ENCODE measurements around the gene B4GALT3.

B4GALT3 gene

DNA sequence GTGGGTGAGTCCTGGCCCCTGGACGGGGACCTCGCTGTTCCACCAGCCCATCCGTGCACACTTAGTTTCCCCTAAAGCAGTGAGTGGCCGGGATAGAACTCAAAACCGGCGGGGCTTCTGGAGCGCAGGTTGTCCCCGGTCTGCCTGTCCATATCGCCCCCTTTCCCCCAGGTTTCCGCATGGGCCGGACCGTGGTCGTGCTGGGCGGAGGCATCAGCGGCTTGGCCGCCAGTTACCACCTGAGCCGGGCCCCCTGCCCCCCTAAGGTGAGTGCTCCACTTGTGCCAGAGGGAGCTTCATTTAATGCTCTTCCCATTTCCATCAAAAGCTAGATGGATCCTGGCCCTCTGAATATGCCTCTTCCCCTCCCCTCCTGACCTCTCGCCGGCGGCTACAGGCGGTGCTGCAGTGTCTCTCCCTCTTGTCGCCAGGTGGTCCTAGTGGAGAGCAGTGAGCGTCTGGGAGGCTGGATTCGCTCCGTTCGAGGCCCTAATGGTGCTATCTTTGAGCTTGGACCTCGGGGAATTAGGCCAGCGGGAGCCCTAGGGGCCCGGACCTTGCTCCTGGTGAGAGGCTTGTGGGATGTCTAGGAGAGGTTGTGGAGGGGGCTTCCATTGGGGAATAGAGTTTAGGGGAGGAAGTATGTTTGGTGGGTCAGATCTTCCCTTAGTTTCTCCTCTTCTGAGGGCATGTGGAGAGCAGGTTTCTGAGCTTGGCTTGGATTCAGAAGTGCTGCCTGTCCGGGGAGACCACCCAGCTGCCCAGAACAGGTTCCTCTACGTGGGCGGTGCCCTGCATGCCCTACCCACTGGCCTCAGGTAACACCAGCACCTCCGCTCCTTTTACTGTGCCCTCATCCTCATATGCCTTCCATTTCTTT is 10.4 kb downstream of the B4GALT3 start:
- ChIA-PET POLR2A (ENCODE audit: low non-redundant PET) (no interaction called here), CTCF (no interaction called here)
- peak overlapping the region; percentile 84 for H3K27ac ChIP-seq
- no peak for TF ChIP-seq CTCF (conservative IDR thresholded peaks at IDR 0.05; ENCODE audit: low read depth)
- no peak for DNase-seq (ENCODE audit: low spot score)

DNA sequence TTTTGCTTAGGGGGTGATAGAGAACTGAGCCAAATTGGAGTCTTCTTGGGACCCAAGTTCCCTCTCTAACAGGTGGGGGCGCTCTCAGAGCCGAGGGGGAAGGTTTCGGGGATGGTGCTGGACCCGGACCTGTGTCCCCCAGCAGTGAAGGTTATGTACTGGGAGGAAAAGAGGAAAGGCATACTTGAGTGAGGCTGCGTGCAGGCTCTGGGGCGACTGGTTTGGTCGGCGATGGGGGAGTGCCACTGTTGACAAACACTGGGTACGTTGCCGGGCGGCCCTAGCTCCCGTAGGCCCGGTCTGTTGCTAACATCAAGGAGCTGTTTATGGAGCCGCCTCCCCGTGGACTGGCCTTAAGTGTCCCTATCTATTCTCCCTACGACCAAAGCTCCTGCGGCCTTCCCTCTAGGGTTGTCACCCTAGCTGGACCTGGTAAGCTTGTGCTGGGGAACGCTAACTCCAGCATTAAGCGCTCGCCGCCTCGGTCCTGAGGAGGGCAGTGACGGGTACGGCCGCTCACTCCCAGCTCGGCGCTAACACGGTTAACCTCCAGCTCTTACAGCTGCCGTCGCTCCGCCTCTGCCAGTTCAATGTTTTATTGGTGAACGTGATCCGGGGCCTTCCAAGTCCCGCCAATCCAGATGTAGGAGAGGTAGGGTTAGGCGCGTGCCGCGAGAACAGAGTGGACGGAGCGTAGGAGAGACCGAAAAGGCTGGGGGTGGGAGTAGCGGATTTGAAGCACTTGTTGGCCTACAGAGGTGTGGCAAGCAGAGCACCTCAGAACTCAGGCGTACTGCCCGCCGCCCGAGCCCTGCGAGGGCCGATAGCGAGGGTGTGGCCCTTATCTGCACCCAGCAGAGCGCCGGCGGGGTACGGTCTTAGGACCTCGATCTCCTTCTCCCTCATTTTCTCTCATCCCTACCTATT is 11.3 kb downstream of the B4GALT3 start, which contains the start of gene PPOX:
PPOX (plus strand) TSS at position 685 of the 927 bp plus-strand sequence. CDS start 422 bp downstream, outside the sequence.
- peak within 1 kb of the TSS; percentile 84 for H3K27ac ChIP-seq
- CTCF ChIA-PET: interaction anchor here (0.6 kb wide), 2 partner anchors 15 to 28 kb away, joined by 4 read pairs; no protein-coding TSS in a partner anchor
- POLR2A ChIA-PET (ENCODE audit: low non-redundant PET): interaction anchor here (0.6 to 1.3 kb wide), 2 partner anchors 13 to 169 kb away, joined by 3 to 6 read pairs; partner anchors contain the start of gene UFC1
- peak; percentile 94 for DNase-seq (ENCODE audit: low spot score)
- TF ChIP-seq CTCF (conservative IDR thresholded peaks at IDR 0.05; ENCODE audit: low read depth): peak; percentile 71

DNA sequence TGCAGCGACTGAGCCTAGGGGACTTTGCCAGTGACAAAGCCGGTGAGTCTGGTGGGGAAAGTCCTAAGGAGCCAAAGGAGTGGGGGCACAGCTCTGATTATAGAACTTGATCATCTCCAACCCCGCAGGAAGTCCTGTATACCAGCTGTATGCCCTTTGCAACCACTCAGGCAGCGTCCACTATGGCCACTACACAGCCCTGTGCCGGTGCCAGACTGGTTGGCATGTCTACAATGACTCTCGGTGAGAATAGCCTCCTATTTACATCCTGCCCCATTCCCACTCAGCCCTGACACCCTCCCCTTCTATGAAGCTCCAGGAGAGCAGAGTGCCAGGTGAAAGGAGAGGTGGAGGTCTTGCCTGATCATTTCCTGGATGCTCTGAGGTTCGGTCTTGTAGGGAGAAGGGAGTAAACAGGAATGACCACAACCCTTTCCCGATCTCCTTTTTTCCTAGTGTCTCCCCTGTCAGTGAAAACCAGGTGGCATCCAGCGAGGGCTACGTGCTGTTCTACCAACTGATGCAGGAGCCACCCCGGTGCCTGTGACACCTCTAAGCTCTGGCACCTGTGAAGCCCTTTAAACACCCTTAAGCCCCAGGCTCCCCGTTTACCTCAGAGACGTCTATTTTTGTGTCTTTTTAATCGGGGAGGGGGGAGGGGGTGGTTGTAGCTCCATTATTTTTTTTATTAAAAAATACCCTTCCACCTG is 12.3 kb downstream of the B4GALT3 start:
- TF ChIP-seq CTCF (conservative IDR thresholded peaks at IDR 0.05; ENCODE audit: low read depth): no peak
- ChIA-PET CTCF (no interaction called here), POLR2A (ENCODE audit: low non-redundant PET) (interaction anchor here (0.6 to 1.3 kb wide), 2 partner anchors 12 to 168 kb away, joined by 3 to 6 read pairs; partner anchors contain the start of gene UFC1)
- DNase-seq (ENCODE audit: low spot score): no peak
- peak overlapping the region; percentile 84 for H3K27ac ChIP-seq

DNA sequence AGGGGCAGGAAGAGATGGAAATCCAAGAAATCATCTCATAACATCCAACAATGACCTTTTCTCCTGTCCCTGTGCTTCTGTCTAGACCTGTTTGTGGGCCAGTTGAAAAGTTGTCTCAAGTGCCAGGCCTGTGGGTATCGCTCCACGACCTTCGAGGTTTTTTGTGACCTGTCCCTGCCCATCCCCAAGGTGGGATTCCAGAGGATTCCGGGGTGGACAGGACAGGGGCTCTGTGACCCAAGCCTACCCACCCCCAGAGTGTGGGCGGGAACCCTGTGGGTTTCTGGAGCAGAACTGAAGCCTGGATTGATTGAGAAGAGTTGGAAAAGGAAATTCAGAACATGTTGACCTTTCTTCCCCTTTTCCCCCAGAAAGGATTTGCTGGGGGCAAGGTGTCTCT is 13.5 kb downstream of the B4GALT3 start:
- POLR2A ChIA-PET (ENCODE audit: low non-redundant PET): no interaction called here
- DNase-seq (ENCODE audit: low spot score): no peak
- TF ChIP-seq CTCF (conservative IDR thresholded peaks at IDR 0.05; ENCODE audit: low read depth): no peak
- H3K27ac ChIP-seq: no peak overlapping the region
- CTCF ChIA-PET: no interaction called here

DNA sequence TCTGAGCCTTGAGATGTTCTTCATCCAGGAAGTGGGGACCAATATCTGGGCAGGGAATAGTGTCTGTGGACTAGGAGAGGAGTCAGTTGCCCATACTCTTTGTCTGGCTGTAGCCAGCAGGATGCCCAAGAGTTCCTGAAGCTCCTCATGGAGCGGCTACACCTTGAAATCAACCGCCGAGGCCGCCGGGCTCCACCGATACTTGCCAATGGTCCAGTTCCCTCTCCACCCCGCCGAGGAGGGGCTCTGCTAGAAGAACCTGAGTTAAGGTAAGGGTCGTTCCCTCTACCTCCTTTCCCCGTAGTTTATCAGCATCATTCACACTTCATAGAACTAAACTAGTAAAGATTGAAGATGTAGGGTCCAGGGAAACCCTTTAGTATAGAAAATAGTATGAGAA is 14.5 kb downstream of the B4GALT3 start:
- no peak for TF ChIP-seq CTCF (conservative IDR thresholded peaks at IDR 0.05; ENCODE audit: low read depth)
- CTCF ChIA-PET: no interaction called here
- peak overlapping the region; percentile 25 for H3K27ac ChIP-seq
- DNase-seq (ENCODE audit: low spot score): no peak
- POLR2A ChIA-PET (ENCODE audit: low non-redundant PET): no interaction called here

DNA sequence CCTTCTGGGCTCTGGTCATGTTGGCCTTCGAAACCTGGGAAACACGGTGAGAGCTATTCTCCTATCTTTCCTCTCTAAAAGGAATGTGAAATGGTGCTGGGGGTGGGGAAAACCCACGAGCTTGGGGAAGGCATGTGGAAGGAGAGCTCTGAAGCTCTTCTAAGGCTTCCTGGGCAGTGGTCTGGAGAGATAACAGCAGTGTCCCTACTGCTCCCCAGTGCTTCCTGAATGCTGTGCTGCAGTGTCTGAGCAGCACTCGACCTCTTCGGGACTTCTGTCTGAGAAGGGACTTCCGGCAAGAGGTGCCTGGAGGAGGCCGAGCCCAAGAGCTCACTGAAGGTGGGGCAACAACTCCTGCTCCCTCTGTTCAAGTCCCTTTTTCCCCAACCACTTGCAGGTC is 15.3 kb downstream of the B4GALT3 start:
- CTCF ChIA-PET: no interaction called here
- H3K27ac ChIP-seq: peak overlapping the region; percentile 25
- TF ChIP-seq CTCF (conservative IDR thresholded peaks at IDR 0.05; ENCODE audit: low read depth): no peak
- no peak for DNase-seq (ENCODE audit: low spot score)
- POLR2A ChIA-PET (ENCODE audit: low non-redundant PET): no interaction called here
